Natural killer cell (primary cell): ENCODE measurements around the gene DIO1. TPM values are rescaled to one million over a fixed set of nuclear protein-coding genes. Genes with fewer than 3 reads are reported as not detected.
A peak's percentile ranks its signal among the peaks of the same experiment; 100 is the strongest.
"Not testable (repeated sequence)": the region's sequence is repeated elsewhere in the genome, so short reads cannot be mapped to it uniquely, and the experiment has no call there.

Source experiments
- ATAC-seq, 3 donors: fragments of 150-1000 bp in 2 of 3; fragments of 200-7000 bp in 1 of 3; cut with Tn5 transposase; 1 replicate in 1 of 3; 2 replicates in 2 of 3; pipeline ENCODE4 v1.10.0; 2021; ENCODE audit warnings: mild to moderate bottlenecking in 2 of 3, moderate library complexity in 2 of 3
- DNase-seq, 2 donors: peaks; one replicate each; pipeline versions ENCODE4 v3.0.0 to v3.0.0-alpha.2; 2013 to 2021; ENCODE audit warnings: mixed read lengths in 1 of 2
- H3K27ac ChIP-seq: one replicate; pipeline ENCODE4 v1.5.1; 2013; ENCODE audit warnings: mild to moderate bottlenecking, low read length
- H3K27me3 ChIP-seq: one replicate; pipeline ENCODE4 v1.6.1; 2013; ENCODE audit warnings: low read length; ENCODE audit not compliant: control insufficient read depth, insufficient read depth
- H3K36me3 ChIP-seq: one replicate; pipeline ENCODE4 v1.6.1; 2013; ENCODE audit warnings: low read length; ENCODE audit not compliant: control insufficient read depth, insufficient read depth
- H3K4me1 ChIP-seq: one replicate; pipeline ENCODE4 v1.6.1; 2013; ENCODE audit warnings: low read length; ENCODE audit not compliant: control insufficient read depth, insufficient read depth
- H3K4me3 ChIP-seq: one replicate; pipeline ENCODE4 v1.5.1; 2013; ENCODE audit warnings: low read length
- H3K9me3 ChIP-seq: one replicate; pipeline ENCODE4 v1.6.1; 2013; ENCODE audit warnings: low read length; ENCODE audit not compliant: control insufficient read depth, insufficient read depth
- H3K27ac Mint-ChIP-seq, 2 donors: one replicate each; pipeline ENCODE4 v1.8.0; 2022; ENCODE audit warnings: mild to moderate bottlenecking in 2 of 2, mixed read lengths in 2 of 2, moderate library complexity in 1 of 2
- H3K27me3 Mint-ChIP-seq, 2 donors: one replicate each; pipeline ENCODE4 v1.8.0; 2022; ENCODE audit warnings: low read depth in 2 of 2, mixed read lengths in 2 of 2
- H3K36me3 Mint-ChIP-seq: one replicate; pipeline ENCODE4 v1.8.0; 2022; ENCODE audit warnings: mixed read lengths
- H3K4me1 Mint-ChIP-seq, 2 donors: one replicate each; pipeline ENCODE4 v1.8.0; 2022; ENCODE audit warnings: mixed read lengths in 2 of 2
- H3K4me3 Mint-ChIP-seq: one replicate; pipeline ENCODE4 v1.8.0; 2022; ENCODE audit warnings: mild to moderate bottlenecking, moderate library complexity, mixed read lengths
- H3K9me3 Mint-ChIP-seq, 2 donors: one replicate each; pipeline ENCODE4 v1.8.0; 2022; ENCODE audit warnings: mixed read lengths in 2 of 2
- CTCF ChIP-seq: fragments of 200-600 bp; IDR thresholded peaks from one replicate; pipeline ENCODE4 v1.8.0; 2022; ENCODE audit warnings: antibody characterized with exemption
- WGBS: methylation state at CpG from one replicate; pipeline ENCODE4 v1.1.7; 2013; ENCODE audit warnings: missing lambda C conversion rate; ENCODE audit not compliant: insufficient coverage; 5-methylcytosine and 5-hydroxymethylcytosine counted together
- intact Hi-C: fragments of 100-400 bp; cut with micrococcal nuclease; formaldehyde crosslinking; loops from one replicate; pipeline ENCODE4 v1.14.2; 2022
- total RNA-seq, 4 donors: library from RNA; stranded (reverse); fragments of 120-200 nt in 1 of 4; gene quantifications; one replicate each; pipeline versions ENCODE4 v1.2.3 to v1.2.4, GENCODE V29; 2013 to 2022

The DIO1 gene
- total RNA-seq, 3 donors from 2014 or later (not counting 1 experiment from before 2014, with no cell fraction given): not detected

DNA sequence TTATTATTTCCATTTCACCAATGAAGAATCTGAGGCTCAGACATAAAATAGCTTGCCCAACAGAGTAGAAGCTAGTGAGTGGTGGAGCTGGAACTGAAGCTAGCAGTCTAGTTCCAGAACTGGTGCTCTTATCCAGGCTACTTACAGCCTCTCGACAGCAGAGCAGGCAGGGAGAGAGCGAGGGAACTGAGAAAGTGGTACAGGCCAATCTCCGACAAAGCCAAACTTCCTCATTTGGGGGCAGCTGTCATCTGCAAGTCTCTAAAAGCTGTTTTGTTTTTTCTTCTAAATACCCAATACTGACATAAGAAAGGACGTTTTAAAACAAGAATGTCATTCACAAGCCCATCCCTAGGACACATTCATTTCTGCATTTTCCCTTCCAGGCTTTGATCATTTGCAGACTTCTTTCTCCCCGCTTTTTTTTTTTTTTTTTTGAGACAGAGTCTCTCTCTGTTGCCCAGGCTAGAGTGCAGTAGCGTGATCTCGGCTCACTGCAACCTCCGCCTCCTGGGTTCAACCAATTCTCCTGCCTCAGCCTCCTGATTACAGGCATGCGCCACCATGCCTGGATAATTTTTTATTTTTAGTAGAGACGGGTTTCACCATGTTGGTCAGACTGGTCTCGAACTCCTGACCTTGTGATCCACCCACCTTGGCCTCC lies 24.4 kb upstream of the DIO1 start:
- Histone ChIP-seq H3K4me1 (no peaks in the 10 kb centered on the region), H3K27ac (no peak overlapping the region), H3K27me3 (no peaks in the 10 kb centered on the region), H3K36me3 (peaks cover 55% of the 10 kb centered on the region), H3K9me3 (no peaks in the 10 kb centered on the region), H3K4me3 (no peak overlapping the region)
- no peaks in the 10 kb centered on the region for H3K9me3 Mint-ChIP-seq
- DNase-seq: no peak
- H3K36me3 Mint-ChIP-seq: peaks cover 18% of the 10 kb centered on the region
- 79% methylated on average over 11 of the region's 11 CpGs for WGBS
- H3K4me1 Mint-ChIP-seq: no peaks in the 10 kb centered on the region
- no peak for TF ChIP-seq CTCF
- no peak for ATAC-seq
- no peaks in the 10 kb centered on the region for H3K27me3 Mint-ChIP-seq
- intact Hi-C loops: no loop called here
- no peak overlapping the region for H3K4me3 Mint-ChIP-seq
- H3K27ac Mint-ChIP-seq: peak overlapping the region in 1 of 2 donors; percentile 45

- intact Hi-C loops: no loop called here
- no peak for TF ChIP-seq CTCF
- Mint-ChIP-seq H3K9me3 (no peaks in the 10 kb centered on the region), H3K27me3 (no peaks in the 10 kb centered on the region), H3K27ac (no peak overlapping the region), H3K4me1 (no peaks in the 10 kb centered on the region), H3K36me3 (peaks cover 24% of the 10 kb centered on the region), H3K4me3 (no peak overlapping the region)
- WGBS: 94% methylated on average over 4 of the region's 4 CpGs
- H3K4me1 ChIP-seq: no peaks in the 10 kb centered on the region
- no peaks in the 10 kb centered on the region for H3K9me3 ChIP-seq
- DNase-seq (no peak), ATAC-seq (no peak)
- H3K27ac ChIP-seq: no peak overlapping the region
- H3K27me3 ChIP-seq: no peaks in the 10 kb centered on the region
- no peak overlapping the region for H3K4me3 ChIP-seq
- peaks cover 65% of the 10 kb centered on the region for H3K36me3 ChIP-seq
Observed at GRCh38 chr1:53871221-53871620, 22.8 kb upstream of the DIO1 start.

DNA sequence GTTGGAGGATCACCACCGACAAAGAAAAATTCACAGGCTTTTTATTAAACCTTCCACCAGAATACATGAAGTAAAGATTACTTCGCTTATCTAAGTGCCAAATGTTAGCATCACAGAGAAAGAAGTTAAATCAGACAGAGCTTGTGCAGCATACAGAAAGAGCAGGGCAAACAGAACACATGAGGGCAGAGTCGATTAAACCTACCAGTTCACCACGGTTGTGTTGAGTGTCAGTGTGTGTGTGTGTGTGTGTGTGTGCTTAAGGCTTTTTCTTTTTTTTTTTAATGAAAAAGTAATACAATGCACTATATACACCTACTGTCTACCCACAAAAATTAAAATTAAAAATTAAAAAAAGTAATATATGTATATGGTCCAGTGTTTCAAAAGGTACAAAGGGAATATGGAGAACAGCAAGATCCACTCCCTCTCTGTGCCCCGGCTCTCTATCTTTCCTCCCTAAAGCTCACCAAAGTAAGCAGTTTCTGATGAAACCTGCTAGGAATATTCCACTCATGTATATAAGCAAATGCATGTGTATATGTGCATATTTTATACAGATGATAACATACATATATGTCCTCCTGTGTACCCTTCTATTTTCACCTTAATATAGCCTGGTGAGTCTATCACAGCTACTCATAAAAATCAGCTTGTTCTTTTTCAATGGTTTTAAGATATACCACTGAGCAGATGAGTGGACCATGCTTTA lies 22.1 kb upstream of the DIO1 start:
- WGBS: 72% methylated on average over 4 of the region's 5 CpGs

DNA sequence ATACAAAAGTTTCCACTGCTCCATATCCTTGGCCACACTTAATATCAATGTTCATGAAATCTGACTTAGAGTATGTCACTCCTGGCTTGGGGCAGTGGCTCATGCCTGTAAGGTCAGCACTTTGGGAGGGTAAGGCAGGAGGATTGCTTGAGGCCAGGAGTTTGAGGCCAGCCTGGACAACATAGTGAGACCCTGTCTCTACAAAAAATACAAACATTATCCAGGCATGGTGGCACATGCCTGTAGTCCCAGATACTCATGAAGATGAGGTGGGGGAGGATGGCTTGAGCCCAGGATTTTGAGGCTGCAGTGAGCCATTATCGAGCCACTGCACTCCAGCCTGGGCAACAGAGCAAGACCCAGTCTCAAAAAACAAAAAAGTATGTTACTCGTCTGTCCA lies 18.8 kb upstream of the DIO1 start:
- DNase-seq, H3K27me3 ChIP-seq, H3K27me3 Mint-ChIP-seq, H3K9me3 ChIP-seq, ATAC-seq, H3K27ac ChIP-seq, H3K4me3 Mint-ChIP-seq, H3K4me1 ChIP-seq, H3K9me3 Mint-ChIP-seq, intact Hi-C loops, H3K27ac Mint-ChIP-seq, H3K4me3 ChIP-seq, H3K4me1 Mint-ChIP-seq: not testable (repeated sequence)
- 100% methylated on average over 2 of the region's 2 CpGs for WGBS
- H3K36me3 Mint-ChIP-seq: peaks cover 17% of the 10 kb centered on the region
- H3K36me3 ChIP-seq: peaks cover 63% of the 10 kb centered on the region

More for the DNA sequence above, 22.1 kb upstream of the DIO1 start:
- Mint-ChIP-seq H3K9me3 (no peaks in the 10 kb centered on the region), H3K4me3 (no peak overlapping the region), H3K27ac (no peak overlapping the region), H3K4me1 (no peaks in the 10 kb centered on the region), H3K27me3 (no peaks in the 10 kb centered on the region), H3K36me3 (peaks cover 24% of the 10 kb centered on the region)
- no peaks in the 10 kb centered on the region for H3K27me3 ChIP-seq
- ATAC-seq: no peak
- DNase-seq: no peak
- no peaks in the 10 kb centered on the region for H3K9me3 ChIP-seq
- H3K4me3 ChIP-seq: no peak overlapping the region
- intact Hi-C loops: no loop called here
- H3K27ac ChIP-seq: no peak overlapping the region
- TF ChIP-seq CTCF: no peak
- H3K36me3 ChIP-seq: peaks cover 65% of the 10 kb centered on the region
- no peaks in the 10 kb centered on the region for H3K4me1 ChIP-seq
